ENCODE results near the gene ZBTB2.
"Not testable (repeated sequence)": the region's sequence is repeated elsewhere in the genome, so short reads cannot be mapped to it uniquely, and the experiment has no call there.

The ZBTB2 gene

DNA sequence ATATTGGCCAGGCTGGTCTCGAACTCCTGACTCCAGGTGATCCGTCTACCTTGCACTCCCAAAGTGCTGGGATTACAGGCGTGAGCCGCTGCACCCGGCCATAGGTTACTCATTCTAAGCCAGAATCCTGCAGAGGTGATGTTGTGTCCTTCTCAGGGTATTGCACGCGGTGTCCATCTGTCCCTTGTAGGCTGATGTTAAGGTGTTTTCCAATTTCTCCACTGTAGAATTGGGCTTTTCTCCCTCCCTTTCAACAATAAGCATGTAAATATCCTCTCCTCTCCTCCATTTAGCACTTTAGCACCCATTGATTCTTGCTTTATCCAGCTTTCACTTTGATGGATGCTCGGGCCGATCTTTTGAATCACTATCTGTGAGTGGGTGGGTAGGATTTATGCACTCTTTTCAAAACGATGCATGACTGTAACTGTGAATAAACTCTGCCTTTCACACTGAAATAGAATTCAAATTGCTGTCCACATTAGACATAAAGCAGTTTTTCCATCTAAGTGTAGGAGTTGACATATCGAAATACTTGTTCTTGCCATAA is 52.6 kb downstream of the ZBTB2 start:
- Mint-ChIP-seq H3K9me3 (no peaks in the 10 kb centered on the region), H3K27me3 (peaks cover 46% of the 10 kb centered on the region), H3K4me3 (no peak overlapping the region), H3K36me3 (no peaks in the 10 kb centered on the region), H3K27ac (no peak overlapping the region), H3K4me1 (no peaks in the 10 kb centered on the region)
- ATAC-seq = no peak

DNA sequence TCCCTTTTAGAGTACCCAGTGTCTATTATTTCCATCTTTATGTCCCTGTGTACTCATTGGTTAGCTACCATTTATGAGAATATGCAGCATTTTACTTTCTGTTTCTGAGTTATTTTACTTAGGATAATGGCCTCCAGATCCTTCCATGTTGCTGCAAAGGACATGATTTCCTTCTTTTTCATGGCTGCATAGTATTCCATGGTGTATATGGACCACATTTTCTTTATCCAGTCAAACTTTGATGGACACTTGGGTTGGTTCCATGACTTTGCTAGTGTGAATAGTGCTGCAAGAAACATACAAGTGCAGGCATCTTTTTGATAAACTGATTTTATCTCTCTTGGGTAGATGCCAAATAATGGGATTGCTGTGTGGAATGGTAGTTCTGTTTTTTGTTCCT is 55.4 kb downstream of the ZBTB2 start:
- Mint-ChIP-seq H3K4me1 (no peaks in the 10 kb centered on the region), H3K36me3 (no peaks in the 10 kb centered on the region), H3K4me3 (no peak overlapping the region), H3K27ac (no peak overlapping the region), H3K9me3 (no peaks in the 10 kb centered on the region), H3K27me3 (peaks cover 59% of the 10 kb centered on the region)
- no peak for ATAC-seq

- no peaks in the 10 kb centered on the region for H3K36me3 Mint-ChIP-seq
- H3K4me3 Mint-ChIP-seq = no peak overlapping the region
- H3K9me3 Mint-ChIP-seq = no peaks in the 10 kb centered on the region
- no peak for ATAC-seq
- H3K4me1 Mint-ChIP-seq = peaks cover 9% of the 10 kb centered on the region
- H3K27me3 Mint-ChIP-seq = peaks cover 45% of the 10 kb centered on the region
- no peak overlapping the region for H3K27ac Mint-ChIP-seq
These were observed 61.1 kb downstream of the ZBTB2 start for GRCh38 chr6:151330130-151330696.

GRCh38 chr6:151327101-151327500 is 64.3 kb downstream of the ZBTB2 start:
- Mint-ChIP-seq H3K36me3 (no peaks in the 10 kb centered on the region), H3K9me3 (no peaks in the 10 kb centered on the region), H3K27ac (no peak overlapping the region), H3K4me3 (no peak overlapping the region), H3K4me1 (peaks cover 27% of the 10 kb centered on the region), H3K27me3 (peaks cover 58% of the 10 kb centered on the region)
- no peak for ATAC-seq

- H3K27me3 Mint-ChIP-seq = peaks cover 66% of the 10 kb centered on the region
- ATAC-seq = no peak
These were observed 65.1 kb downstream of the ZBTB2 start for GRCh38 chr6:151326116-151326825.

DNA sequence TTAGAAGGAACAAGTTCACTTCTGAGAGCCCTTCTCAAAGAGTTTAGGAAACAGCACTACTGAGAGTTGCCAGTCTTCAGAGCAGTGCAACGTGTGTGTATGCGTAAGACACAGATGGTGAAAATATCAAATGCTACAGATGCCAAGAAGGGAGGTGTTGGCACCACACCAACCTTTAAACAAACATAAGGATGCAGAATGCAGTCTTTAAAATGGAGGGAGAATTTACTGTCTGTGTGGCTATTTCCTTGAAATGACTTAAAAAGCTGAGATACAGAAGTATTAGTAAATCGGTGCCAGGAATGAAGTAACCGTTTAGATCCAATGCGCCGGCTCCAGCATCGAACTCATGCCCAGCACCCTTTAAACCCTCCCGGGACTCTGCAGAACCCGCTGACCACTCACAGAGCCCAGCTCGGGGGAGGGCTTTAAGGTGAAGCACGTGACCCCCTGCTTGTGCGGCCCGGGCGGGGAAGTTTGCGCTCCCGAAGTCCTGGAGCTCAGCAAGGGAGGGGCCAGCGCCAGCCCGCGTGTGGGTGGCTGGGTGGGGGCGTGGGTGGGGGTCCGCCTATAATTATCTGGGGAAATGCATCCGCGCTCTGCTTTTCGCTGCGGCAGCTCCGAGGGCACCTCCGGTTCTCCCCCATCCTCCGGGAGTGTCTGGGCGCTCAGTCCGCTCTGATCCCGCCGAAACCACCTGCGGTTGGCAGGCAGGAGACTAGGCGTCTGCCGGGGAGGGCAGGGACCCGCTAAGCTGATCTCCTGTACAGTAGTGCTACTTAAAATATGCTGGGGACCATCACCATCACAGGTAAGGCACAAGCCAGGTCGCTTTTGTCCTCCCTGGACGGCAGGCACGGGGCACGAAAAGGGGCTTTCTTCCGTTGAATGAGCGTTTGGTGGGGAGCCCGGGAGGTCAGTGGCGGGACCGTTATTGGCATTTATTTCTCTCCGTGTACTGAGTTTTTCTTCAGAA is 66.0 kb downstream of the ZBTB2 start:
- H3K4me1 Mint-ChIP-seq = peaks cover 27% of the 10 kb centered on the region
- no peaks in the 10 kb centered on the region for H3K36me3 Mint-ChIP-seq
- no peak overlapping the region for H3K27ac Mint-ChIP-seq
- no peaks in the 10 kb centered on the region for H3K9me3 Mint-ChIP-seq
- H3K4me3 Mint-ChIP-seq = peak overlapping the region; percentile 71
- peaks cover 75% of the 10 kb centered on the region for H3K27me3 Mint-ChIP-seq
- ATAC-seq = peak; percentile 47

More at GRCh38 chr6:151326116-151326825, 65.1 kb downstream of the ZBTB2 start:
- H3K4me3 Mint-ChIP-seq = peak overlapping the region; percentile 71
- H3K9me3 Mint-ChIP-seq = no peaks in the 10 kb centered on the region
- H3K27ac Mint-ChIP-seq = no peak overlapping the region
- no peaks in the 10 kb centered on the region for H3K36me3 Mint-ChIP-seq
- H3K4me1 Mint-ChIP-seq = peaks cover 27% of the 10 kb centered on the region

- no peak overlapping the region for H3K27ac Mint-ChIP-seq
- peaks cover 84% of the 10 kb centered on the region for H3K27me3 Mint-ChIP-seq
- no peaks in the 10 kb centered on the region for H3K36me3 Mint-ChIP-seq
- no peaks in the 10 kb centered on the region for H3K9me3 Mint-ChIP-seq
- H3K4me1 Mint-ChIP-seq = peaks cover 27% of the 10 kb centered on the region
- no peak overlapping the region for H3K4me3 Mint-ChIP-seq
- ATAC-seq = no peak
These were observed 66.9 kb downstream of the ZBTB2 start for GRCh38 chr6:151324488-151324825.

GRCh38 chr6:151323791-151324487 is 67.4 kb downstream of the ZBTB2 start:
- Mint-ChIP-seq H3K27ac (peak overlapping the region; percentile 27), H3K4me1 (peaks cover 27% of the 10 kb centered on the region), H3K4me3 (no peak overlapping the region), H3K36me3 (no peaks in the 10 kb centered on the region), H3K9me3 (no peaks in the 10 kb centered on the region), H3K27me3 (peaks cover 84% of the 10 kb centered on the region)
- ATAC-seq = peak; percentile 63

GRCh38 chr6:151322570-151322969 is 68.8 kb downstream of the ZBTB2 start:
- no peaks in the 10 kb centered on the region for H3K36me3 Mint-ChIP-seq
- no peak overlapping the region for H3K4me3 Mint-ChIP-seq
- no peak for ATAC-seq
- no peaks in the 10 kb centered on the region for H3K9me3 Mint-ChIP-seq
- H3K4me1 Mint-ChIP-seq = peaks cover 27% of the 10 kb centered on the region
- H3K27ac Mint-ChIP-seq = no peak overlapping the region
- peaks cover 81% of the 10 kb centered on the region for H3K27me3 Mint-ChIP-seq

DNA sequence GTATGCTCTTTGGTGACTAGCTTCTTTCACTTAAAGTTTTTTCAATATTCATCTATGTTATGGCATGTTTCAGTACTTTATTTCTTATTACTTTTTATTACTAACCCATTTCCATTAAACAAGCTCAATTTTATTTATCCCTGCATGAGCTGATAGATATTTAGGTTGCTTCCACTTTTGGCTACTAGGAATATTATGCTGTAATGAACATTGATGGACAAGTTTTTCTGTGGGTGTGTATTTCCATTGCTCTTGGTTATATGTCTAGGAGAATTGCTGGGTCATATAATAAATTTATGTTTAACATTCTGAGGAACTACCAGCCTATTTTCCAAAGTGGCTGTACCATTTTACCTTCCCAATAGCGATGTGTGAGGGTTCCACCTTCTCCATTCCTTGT is 69.9 kb downstream of the ZBTB2 start:
- no peak for ATAC-seq
- H3K4me1 Mint-ChIP-seq = peaks cover 27% of the 10 kb centered on the region

DNA sequence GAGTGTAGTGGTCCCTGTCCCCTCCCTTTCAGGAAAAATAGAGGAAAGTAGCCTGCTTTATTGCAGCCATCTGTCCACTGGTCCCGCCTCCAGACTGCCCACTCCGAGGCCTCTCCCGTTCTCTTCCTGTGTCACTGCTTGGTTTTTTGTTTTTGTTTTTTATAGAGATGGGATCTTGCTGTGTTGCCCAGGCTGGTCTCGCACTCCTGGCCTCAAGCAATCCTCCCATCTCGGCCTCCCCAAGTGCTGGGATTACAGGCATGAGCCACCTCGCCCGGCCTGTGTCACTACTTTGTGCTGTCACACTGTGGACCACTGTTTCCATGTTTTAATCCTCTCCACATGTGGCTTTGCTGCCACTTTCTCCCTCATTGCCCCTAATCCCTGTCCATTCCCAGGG is 71.2 kb downstream of the ZBTB2 start:
- Mint-ChIP-seq H3K36me3 (no peaks in the 10 kb centered on the region), H3K4me3 (no peak overlapping the region), H3K4me1 (peaks cover 17% of the 10 kb centered on the region), H3K9me3 (peaks cover 9% of the 10 kb centered on the region), H3K27me3 (peaks cover 56% of the 10 kb centered on the region), H3K27ac (no peak overlapping the region)
- ATAC-seq = no peak

More for the DNA sequence above, 69.9 kb downstream of the ZBTB2 start:
- no peak overlapping the region for H3K27ac Mint-ChIP-seq
- no peaks in the 10 kb centered on the region for H3K36me3 Mint-ChIP-seq
- H3K27me3 Mint-ChIP-seq = peaks cover 69% of the 10 kb centered on the region
- H3K9me3 Mint-ChIP-seq = peaks cover 1% of the 10 kb centered on the region
- H3K4me3 Mint-ChIP-seq = no peak overlapping the region

DNA sequence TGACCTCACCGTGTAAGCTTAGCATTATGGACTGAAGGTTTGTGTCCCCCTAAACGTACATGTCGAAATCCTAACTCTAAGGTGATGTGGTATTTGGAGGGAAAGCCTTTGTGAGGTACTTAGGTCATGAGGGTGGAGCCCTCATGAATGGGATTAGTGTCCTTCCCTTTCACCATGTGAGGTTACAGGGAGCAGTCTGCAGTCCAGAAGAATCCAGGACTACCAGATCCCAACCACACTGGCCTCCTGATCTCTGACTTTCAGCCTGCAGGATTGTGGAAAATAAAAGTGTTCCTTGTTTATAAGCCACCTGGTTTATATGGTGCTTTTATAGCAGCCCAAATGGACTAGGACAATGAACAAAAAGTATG is 73.4 kb downstream of the ZBTB2 start:
- no peaks in the 10 kb centered on the region for H3K4me1 Mint-ChIP-seq
- no peak for ATAC-seq
- H3K27me3 Mint-ChIP-seq = peaks cover 35% of the 10 kb centered on the region
- no peaks in the 10 kb centered on the region for H3K36me3 Mint-ChIP-seq
- no peak overlapping the region for H3K4me3 Mint-ChIP-seq
- peaks cover 9% of the 10 kb centered on the region for H3K9me3 Mint-ChIP-seq
- no peak overlapping the region for H3K27ac Mint-ChIP-seq

- Mint-ChIP-seq H3K4me3 (no peak overlapping the region), H3K27ac (no peak overlapping the region), H3K4me1 (no peaks in the 10 kb centered on the region), H3K27me3 (peaks cover 29% of the 10 kb centered on the region), H3K9me3 (peaks cover 9% of the 10 kb centered on the region), H3K36me3 (no peaks in the 10 kb centered on the region)
- ATAC-seq = no peak
These were observed 74.0 kb downstream of the ZBTB2 start for GRCh38 chr6:151317103-151317994.

DNA sequence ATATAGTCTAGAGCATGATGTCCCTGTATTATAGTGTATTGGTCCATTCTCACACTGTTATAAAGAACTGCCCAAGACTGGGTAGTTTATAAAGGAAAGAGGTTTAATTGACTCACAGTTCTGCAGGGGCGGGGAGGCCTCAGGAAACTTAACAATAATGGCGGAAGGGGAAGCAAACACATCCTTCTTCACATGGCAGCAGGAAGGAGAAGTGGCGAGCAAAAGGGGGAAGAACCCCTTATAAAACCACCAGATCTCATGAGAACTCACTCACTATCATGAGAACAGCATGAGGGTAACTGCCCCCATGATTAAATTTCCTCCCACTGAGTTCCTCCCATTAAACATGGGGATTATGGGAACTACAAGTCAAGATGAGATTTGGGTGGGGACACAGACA is 75.7 kb downstream of the ZBTB2 start:
- not testable (repeated sequence) for H3K27ac Mint-ChIP-seq, H3K4me1 Mint-ChIP-seq, ATAC-seq, H3K4me3 Mint-ChIP-seq, H3K36me3 Mint-ChIP-seq, H3K9me3 Mint-ChIP-seq
- H3K27me3 Mint-ChIP-seq = peaks cover 12% of the 10 kb centered on the region

Measured in stimulated activated memory B cell treated with anti-CD40 and anti-IgM and Interleukin-4, amounts not matched to agents 10 μg/mL and 1 μg/mL and 100 μg/mL, for 72 hours (primary cell).